Thoracic aorta (tissue), 2 donors: Measurements from ENCODE around the gene ARHGEF16. TPM values are rescaled to one million over a fixed set of nuclear protein-coding genes. Genes with fewer than 3 reads are reported as not detected.

Source experiments
- ATAC-seq: fragments of 150-250 bp; one replicate; pipeline ENCODE4 v1.8.0; 2017; ENCODE audit warnings: low read depth; ENCODE audit not compliant: insufficient number of reproducible peaks, low FRiP score
- DNase-seq: peaks from one replicate; pipeline ENCODE4 v3.0.0-alpha.2; 2020; ENCODE audit warnings: low spot score
- H3K27ac ChIP-seq, 2 donors: fragments of 200-600 bp; sonication (generic); 1 replicate in 1 of 2; 2 replicates in 1 of 2; pipeline ENCODE4 v1.5.1; 2016; ENCODE audit warnings: mild to moderate bottlenecking in 2 of 2, moderate library complexity in 2 of 2
- H3K27me3 ChIP-seq: fragments of 200-600 bp; sonication (generic); replicated peaks from 2 replicates; pipeline ENCODE4 v1.6.0; 2016; ENCODE audit warnings: mild to moderate bottlenecking; ENCODE audit not compliant: insufficient read depth
- H3K36me3 ChIP-seq: fragments of 200-600 bp; sonication (generic); one replicate; pipeline ENCODE4 v1.5.1; 2016
- H3K4me1 ChIP-seq, 2 donors: fragments of 200-600 bp; sonication (generic); 1 replicate in 1 of 2; 2 replicates in 1 of 2; pipeline versions ENCODE4 v1.5.1 to v1.6.0; 2016; ENCODE audit warnings: low read depth in 2 of 2, mild to moderate bottlenecking in 1 of 2; ENCODE audit not compliant: control insufficient read depth in 1 of 2
- H3K4me3 ChIP-seq: fragments of 200-600 bp; sonication (generic); 2 replicates; pipeline ENCODE4 v1.5.1; 2016; ENCODE audit warnings: mild to moderate bottlenecking
- H3K9me3 ChIP-seq: fragments of 200-600 bp; sonication (generic); 2 replicates; pipeline ENCODE4 v1.5.1; 2016
- total RNA-seq, 2 donors: library from RNA; depleted of rRNA; stranded (reverse); fragments of >200 nt; gene quantifications; one replicate each; pipeline versions ENCODE4 v1.1.0 to v1.2.3, GENCODE V29; 2016
- TF ChIP-seq, protein P1 (sequence below): fragments of 200-600 bp; sonication (generic); IDR thresholded peaks from one replicate; pipeline ENCODE4 v1.5.1; 2019; ENCODE audit warnings: antibody characterized with exemption

ARHGEF16 gene
- total RNA-seq, 2 donors from 2014 or later: 1.6 to 2.4 TPM

DNA sequence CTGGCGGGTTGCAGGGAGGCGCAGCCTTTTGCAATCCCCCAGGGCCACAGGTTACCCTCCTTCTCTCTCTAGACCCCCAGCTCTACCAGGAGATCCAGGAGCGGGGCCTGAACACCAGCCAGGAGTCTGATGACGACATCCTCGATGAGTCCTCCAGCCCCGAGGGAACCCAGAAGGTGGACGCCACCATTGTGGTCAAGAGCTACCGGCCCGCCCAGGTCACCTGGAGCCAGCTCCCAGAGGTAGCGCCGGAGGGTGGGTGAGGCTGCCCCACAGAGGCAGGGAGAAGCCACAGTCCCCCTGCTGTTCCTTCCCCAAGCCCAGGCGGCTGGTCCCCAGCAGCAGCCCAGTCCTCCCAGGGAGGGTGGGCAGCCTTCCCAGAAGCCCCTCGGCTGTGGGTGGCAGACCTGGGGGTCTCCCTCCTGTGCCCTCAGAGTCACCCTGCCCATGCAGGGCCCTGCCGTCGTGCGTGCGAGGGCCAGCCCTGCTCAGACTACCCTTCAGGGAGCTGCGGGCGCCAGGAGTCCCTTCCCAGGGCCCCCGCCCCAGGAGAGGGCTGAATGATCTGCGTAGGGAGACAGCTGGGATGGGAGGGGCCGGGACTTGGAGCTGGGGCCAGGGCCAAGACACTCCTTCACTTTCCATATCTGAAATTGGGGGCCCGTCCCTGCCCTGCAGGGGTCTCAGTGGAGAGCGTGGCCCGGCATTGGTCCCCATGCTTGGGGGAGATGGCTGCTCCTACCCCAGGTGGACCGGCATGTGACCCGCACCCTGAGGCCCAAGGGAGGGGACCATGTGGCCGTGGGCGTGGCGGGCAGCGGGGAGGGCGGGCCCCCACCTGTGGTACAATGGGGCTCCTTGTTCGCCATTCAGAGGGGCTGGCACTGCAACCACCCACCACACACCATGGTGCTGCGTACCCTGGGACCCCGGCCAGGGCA, 12.9 kb downstream of the ARHGEF16 start:
- DNase-seq: no peak
- no peak overlapping the region for H3K4me3 ChIP-seq
- ATAC-seq: no peak
- H3K27me3 ChIP-seq: no peaks in the 10 kb centered on the region
- no peaks in the 10 kb centered on the region for H3K4me1 ChIP-seq
- TF ChIP-seq, protein P1, sequence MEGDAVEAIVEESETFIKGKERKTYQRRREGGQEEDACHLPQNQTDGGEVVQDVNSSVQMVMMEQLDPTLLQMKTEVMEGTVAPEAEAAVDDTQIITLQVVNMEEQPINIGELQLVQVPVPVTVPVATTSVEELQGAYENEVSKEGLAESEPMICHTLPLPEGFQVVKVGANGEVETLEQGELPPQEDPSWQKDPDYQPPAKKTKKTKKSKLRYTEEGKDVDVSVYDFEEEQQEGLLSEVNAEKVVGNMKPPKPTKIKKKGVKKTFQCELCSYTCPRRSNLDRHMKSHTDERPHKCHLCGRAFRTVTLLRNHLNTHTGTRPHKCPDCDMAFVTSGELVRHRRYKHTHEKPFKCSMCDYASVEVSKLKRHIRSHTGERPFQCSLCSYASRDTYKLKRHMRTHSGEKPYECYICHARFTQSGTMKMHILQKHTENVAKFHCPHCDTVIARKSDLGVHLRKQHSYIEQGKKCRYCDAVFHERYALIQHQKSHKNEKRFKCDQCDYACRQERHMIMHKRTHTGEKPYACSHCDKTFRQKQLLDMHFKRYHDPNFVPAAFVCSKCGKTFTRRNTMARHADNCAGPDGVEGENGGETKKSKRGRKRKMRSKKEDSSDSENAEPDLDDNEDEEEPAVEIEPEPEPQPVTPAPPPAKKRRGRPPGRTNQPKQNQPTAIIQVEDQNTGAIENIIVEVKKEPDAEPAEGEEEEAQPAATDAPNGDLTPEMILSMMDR: no peak
- no peak overlapping the region for H3K27ac ChIP-seq
- H3K36me3 ChIP-seq: no peaks in the 10 kb centered on the region
- H3K9me3 ChIP-seq: no peaks in the 10 kb centered on the region

DNA sequence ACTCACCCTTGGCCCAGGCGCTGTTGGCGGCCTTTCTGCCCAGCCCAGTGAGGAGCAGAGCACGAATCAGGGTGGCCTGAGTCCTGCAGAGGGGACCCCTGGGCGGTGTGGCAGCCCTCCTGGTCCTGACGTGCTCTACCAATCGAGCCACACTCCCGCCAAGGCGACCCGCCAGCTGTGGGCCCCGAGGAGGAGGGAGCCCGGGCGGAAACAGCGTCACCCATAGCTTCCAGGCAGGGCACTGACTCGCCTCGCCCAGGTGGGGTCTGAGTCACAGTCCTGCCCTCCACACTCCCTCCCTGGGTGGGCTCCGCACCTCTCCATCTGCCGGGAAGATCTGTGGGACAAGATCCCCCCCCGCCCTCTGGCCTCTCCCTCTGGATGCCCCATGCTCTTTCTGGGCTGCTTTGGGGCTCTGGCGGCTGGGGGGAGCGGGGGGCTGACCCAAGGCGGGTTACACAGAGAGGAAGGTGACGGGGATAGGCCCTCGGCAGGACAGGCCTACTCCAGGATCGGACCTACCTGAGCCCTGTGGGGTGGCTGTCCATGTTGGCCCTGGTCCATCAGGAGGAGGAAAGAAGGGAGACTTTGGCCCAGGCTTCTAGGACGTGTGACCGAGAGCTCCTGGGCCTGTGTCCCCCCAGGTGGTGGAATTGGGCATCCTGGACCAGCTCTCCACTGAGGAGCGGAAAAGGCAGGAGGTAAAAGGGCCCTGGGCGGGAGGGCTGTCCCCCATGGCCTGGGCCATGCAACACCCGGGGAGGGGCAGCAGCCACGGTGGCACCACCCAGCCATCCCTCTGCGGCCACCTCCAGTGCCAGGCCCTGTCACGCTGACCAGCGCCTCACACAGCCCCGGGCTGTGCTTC, 14.0 kb downstream of the ARHGEF16 start:
- TF ChIP-seq, protein P1: no peak
- ATAC-seq: no peak
- H3K4me1 ChIP-seq: no peaks in the 10 kb centered on the region
- no peaks in the 10 kb centered on the region for H3K36me3 ChIP-seq
- no peak overlapping the region for H3K27ac ChIP-seq
- H3K27me3 ChIP-seq: no peaks in the 10 kb centered on the region
- no peaks in the 10 kb centered on the region for H3K9me3 ChIP-seq
- no peak overlapping the region for H3K4me3 ChIP-seq
- no peak for DNase-seq

DNA sequence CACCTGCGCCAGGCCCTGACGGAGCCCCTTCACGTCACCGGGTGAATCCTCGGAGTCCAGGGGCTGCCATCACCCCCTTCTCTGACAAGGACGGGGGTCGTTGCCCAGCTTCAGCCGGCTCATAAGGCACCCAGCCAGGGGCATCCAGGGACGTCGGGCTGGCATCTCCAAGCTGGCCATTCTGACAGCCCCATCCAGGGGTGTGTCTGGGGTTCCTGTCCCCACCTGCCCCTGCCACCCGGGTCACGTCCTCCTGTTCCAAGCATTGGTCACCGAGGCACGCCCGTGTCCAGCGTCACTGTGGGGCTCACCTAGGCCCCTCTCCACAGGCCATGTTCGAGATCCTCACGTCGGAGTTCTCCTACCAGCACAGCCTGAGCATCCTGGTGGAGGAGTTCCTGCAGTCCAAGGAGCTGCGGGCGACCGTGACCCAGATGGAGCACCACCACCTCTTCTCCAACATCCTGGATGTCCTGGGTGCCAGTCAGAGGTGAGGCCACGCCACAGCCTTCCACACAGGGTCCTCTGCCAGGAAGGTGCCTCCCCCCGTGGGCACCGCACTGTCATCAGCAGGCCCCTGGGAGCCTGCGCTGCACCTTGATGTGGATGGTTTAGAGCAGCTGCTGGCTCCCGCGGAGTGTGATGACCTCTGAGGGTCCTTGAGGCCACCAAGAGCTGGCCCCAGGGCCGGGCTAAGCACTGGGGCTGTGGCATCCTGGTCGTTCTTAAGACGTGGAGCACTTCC, 14.8 kb downstream of the ARHGEF16 start:
- no peak for ATAC-seq
- H3K4me3 ChIP-seq: no peak overlapping the region
- H3K4me1 ChIP-seq: no peaks in the 10 kb centered on the region

DNA sequence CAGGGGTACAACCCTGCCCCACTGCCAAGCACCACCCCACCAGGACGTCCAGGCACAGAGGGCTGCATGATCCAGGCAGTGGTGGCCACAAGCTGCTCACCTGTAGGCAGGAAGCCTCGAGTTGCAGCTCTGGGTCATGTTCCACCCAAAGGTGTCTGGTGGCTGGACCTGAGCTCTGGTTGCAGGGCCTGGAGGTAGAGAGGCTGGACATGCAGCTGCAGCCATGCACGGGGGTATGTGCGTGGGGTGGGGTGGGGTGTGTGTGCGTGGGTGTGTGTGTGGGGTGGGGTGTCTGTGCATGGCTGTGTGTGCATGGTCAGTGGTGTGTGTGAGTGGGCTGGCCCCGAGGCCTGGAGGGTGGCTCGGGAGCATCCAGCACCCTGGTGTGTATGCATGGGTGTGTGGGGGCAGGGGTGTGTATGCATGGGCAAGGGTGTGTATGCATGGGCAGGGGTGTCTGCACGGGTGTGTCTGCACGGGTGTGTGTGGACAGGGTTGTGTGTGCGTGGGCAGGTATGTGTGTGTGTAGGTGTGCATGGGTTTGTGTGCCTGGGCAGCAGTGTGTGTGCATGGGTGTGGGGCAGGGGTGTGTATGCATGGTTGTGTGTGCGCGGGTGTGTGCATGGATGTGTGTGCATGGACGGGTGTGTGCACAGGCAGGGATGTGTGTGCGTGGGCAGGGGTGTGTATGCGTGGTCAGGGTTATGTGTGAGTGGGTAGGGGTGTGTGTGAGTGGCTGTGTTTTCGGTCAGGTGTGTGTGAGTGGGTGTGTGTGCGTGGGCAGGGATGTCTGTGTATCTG, 15.6 kb downstream of the ARHGEF16 start:
- no peak overlapping the region for H3K4me3 ChIP-seq
- ATAC-seq (no peak), DNase-seq (no peak)
- no peaks in the 10 kb centered on the region for H3K27me3 ChIP-seq
- TF ChIP-seq, protein P1: no peak
- no peak overlapping the region for H3K27ac ChIP-seq
- no peaks in the 10 kb centered on the region for H3K9me3 ChIP-seq
- H3K4me1 ChIP-seq: no peaks in the 10 kb centered on the region
- H3K36me3 ChIP-seq: no peaks in the 10 kb centered on the region

More for the DNA sequence above, 14.8 kb downstream of the ARHGEF16 start:
- TF ChIP-seq, protein P1: no peak
- Histone ChIP-seq H3K27ac (no peak overlapping the region), H3K9me3 (no peaks in the 10 kb centered on the region), H3K27me3 (no peaks in the 10 kb centered on the region), H3K36me3 (no peaks in the 10 kb centered on the region)
- no peak for DNase-seq
